HepG2 (cell line): ENCODE data around the gene POLE. TPM values are rescaled to one million over a fixed set of nuclear protein-coding genes. Genes with fewer than 3 reads are reported as not detected.

Source experiments
- ATAC-seq: fragments of 200-7000 bp; cut with Tn5 transposase; 3 replicates; pipeline ENCODE4 v1.9.1; 2020; ENCODE audit warnings: mild to moderate bottlenecking, moderate library complexity
- BruUV-seq: library from RNA; stranded (reverse); fragments of 400-500 nt; replicated peaks from 2 replicates; lab custom pipeline; 2021; lab: Mats Ljungman, UMichigan
- CTCF ChIA-PET: fragments of 300-600 bp; formaldehyde crosslinking; extraction: SDS; loops from one replicate; lab custom pipeline; 2021; ENCODE audit warnings: low total read pairs, inconsistent platforms, low intra/inter-chr PET ratio; lab: Yijun Ruan, JAX
- POLR2A ChIA-PET: fragments of 350-600 bp; sonication (Branson Sonifier 250); formaldehyde crosslinking; loops from one replicate; lab custom pipeline; 2020; ENCODE audit warnings: antibody characterized with exemption, inconsistent platforms; lab: Yijun Ruan, JAX
- DNase-seq: peaks from one replicate; pipeline ENCODE4 v3.0.0-alpha.2; 2015; ENCODE audit warnings: low spot score
- FAIRE-seq: peaks from 3 replicates; lab custom pipeline; 2011; peaks lifted over from hg19 to GRCh38; lab: Jason Lieb, UNC
- H2AFZ ChIP-seq: one replicate; pipeline ENCODE4 v1.6.1; 2011; ENCODE audit warnings: low read length, inconsistent platforms
- H3K27ac ChIP-seq: fragments of 300-600 bp; 3 replicates; pipeline ENCODE4 v1.8.0; 2011; ENCODE audit warnings: mixed run types, mild to moderate bottlenecking, mixed read lengths, low read length, inconsistent platforms; ENCODE audit not compliant: insufficient read depth; ENCODE audit errors: extremely low read length
- H3K27me3 ChIP-seq, 2 experiments: fragments of 200-600 bp in 1 of 2; 2 replicates in 1 of 2; 3 replicates in 1 of 2; pipeline versions ENCODE4 v1.6.0 to v1.8.0; 2011; ENCODE audit warnings: low read length in 2 of 2, mild to moderate bottlenecking in 2 of 2, moderate library complexity in 2 of 2, inconsistent platforms in 1 of 2; ENCODE audit not compliant: insufficient read depth in 2 of 2, control insufficient read depth in 1 of 2
- H3K36me3 ChIP-seq, 2 experiments: fragments of 200-600 bp in 1 of 2; replicated peaks in 1 of 2; 2 replicates in 1 of 2; 3 replicates in 1 of 2; pipeline versions ENCODE4 v1.5.1 to v1.8.0; 2011; ENCODE audit warnings: low read length in 2 of 2, inconsistent platforms in 1 of 2; ENCODE audit not compliant: insufficient read depth in 2 of 2, control insufficient read depth in 1 of 2
- H3K4me1 ChIP-seq: 2 replicates; pipeline ENCODE4 v1.5.1; 2012; ENCODE audit warnings: low read length, inconsistent platforms; ENCODE audit not compliant: insufficient read depth
- H3K4me2 ChIP-seq: 2 replicates; pipeline ENCODE4 v1.6.0; 2011; ENCODE audit warnings: low read depth, low read length, inconsistent platforms
- H3K4me3 ChIP-seq, 3 experiments: fragments of 200-600 bp in 1 of 3; sonication (generic), shearing (Covaris generic) in 1 of 3; replicated peaks in 1 of 3; 2 replicates each; pipeline ENCODE4 v1.5.1; 2011 to 2016; ENCODE audit warnings: low read length in 3 of 3, inconsistent platforms in 2 of 3, low read depth in 2 of 3, mild to moderate bottlenecking in 2 of 3, control low read depth in 1 of 3, mixed read lengths in 1 of 3; ENCODE audit not compliant: insufficient read depth in 1 of 3
- H3K79me2 ChIP-seq: one replicate; pipeline ENCODE4 v1.6.1; 2011; ENCODE audit warnings: low read length, inconsistent platforms; ENCODE audit not compliant: insufficient read depth
- H3K9ac ChIP-seq: 2 replicates; pipeline ENCODE4 v1.6.0; 2011; ENCODE audit warnings: mild to moderate bottlenecking, low read depth, low read length, inconsistent platforms; ENCODE audit not compliant: insufficient read depth
- H3K9me3 ChIP-seq: 2 replicates; pipeline ENCODE4 v1.5.1; 2012; ENCODE audit warnings: mild to moderate bottlenecking, low read length
- H4K20me1 ChIP-seq: 2 replicates; pipeline ENCODE4 v1.6.0; 2011; ENCODE audit warnings: inconsistent platforms, mild to moderate bottlenecking, low read length, moderate library complexity; ENCODE audit not compliant: insufficient read depth
- AHDC1 ChIP-seq: sonication (generic); formaldehyde crosslinking; IDR thresholded peaks from 2 replicates; pipeline ENCODE4 v1.5.1; 2020; ENCODE audit warnings: mild to moderate bottlenecking, missing genetic modification reagents, borderline replicate concordance
- ATAD3A ChIP-seq: sonication (generic); formaldehyde crosslinking; IDR thresholded peaks from 2 replicates; pipeline ENCODE4 v1.4.0; 2020; ENCODE audit warnings: missing genetic modification reagents
- BHLHE40 ChIP-seq: IDR thresholded peaks from 2 replicates; pipeline ENCODE4 v1.6.1; 2011; ENCODE audit warnings: low read length, improper control_type of control experiment
- CREBL2 ChIP-seq: sonication (generic); formaldehyde crosslinking; IDR thresholded peaks from 2 replicates; pipeline ENCODE4 v1.8.1; 2023; ENCODE audit warnings: missing genetic modification reagents, mild to moderate bottlenecking, borderline replicate concordance
- FOXM1 ChIP-seq: sonication (generic); formaldehyde crosslinking; IDR thresholded peaks from 2 replicates; pipeline ENCODE4 v1.5.0; 2020; ENCODE audit warnings: missing genetic modification reagents
- HMG20B ChIP-seq: conservative IDR thresholded peaks from 2 replicates; pipeline ENCODE4 v1.6.1; 2016; ENCODE audit warnings: missing genetic modification reagents, missing compliant biosample characterization
- KAT8 ChIP-seq: IDR thresholded peaks from 2 replicates; pipeline ENCODE4 v1.6.1; 2016; ENCODE audit warnings: missing genetic modification reagents, missing compliant biosample characterization
- KDM5B ChIP-seq: sonication (generic); formaldehyde crosslinking; IDR thresholded peaks from 2 replicates; pipeline ENCODE4 v1.4.0; 2020; ENCODE audit warnings: missing genetic modification reagents, mild to moderate bottlenecking, borderline replicate concordance
- MATR3 ChIP-seq: sonication (generic); formaldehyde crosslinking; IDR thresholded peaks from 2 replicates; pipeline ENCODE4 v1.4.0; 2020; ENCODE audit warnings: missing genetic modification reagents
- SP5 ChIP-seq: IDR thresholded peaks from 2 replicates; pipeline ENCODE4 v1.6.1; 2016; ENCODE audit warnings: low read depth, borderline replicate concordance
- TBX2 ChIP-seq: sonication (generic); formaldehyde crosslinking; IDR thresholded peaks from 2 replicates; pipeline ENCODE4 v1.5.0; 2020; ENCODE audit warnings: missing genetic modification reagents, mild to moderate bottlenecking, borderline replicate concordance
- ZNF230 ChIP-seq: sonication (generic); formaldehyde crosslinking; IDR thresholded peaks from 2 replicates; pipeline ENCODE4 v1.4.0; 2020; ENCODE audit warnings: mild to moderate bottlenecking, missing genetic modification reagents
- ZNF317 ChIP-seq: sonication (generic); formaldehyde crosslinking; IDR thresholded peaks from 2 replicates; pipeline ENCODE4 v1.5.0; 2020; ENCODE audit warnings: mild to moderate bottlenecking, missing genetic modification reagents
- ZNF564 ChIP-seq: sonication (generic); formaldehyde crosslinking; IDR thresholded peaks from 2 replicates; pipeline ENCODE4 v1.8.1; 2023; ENCODE audit warnings: mild to moderate bottlenecking, missing genetic modification reagents
- ZNF761 ChIP-seq: sonication (generic); formaldehyde crosslinking; conservative IDR thresholded peaks from 2 replicates; pipeline ENCODE4 v1.4.0; 2020; ENCODE audit warnings: mild to moderate bottlenecking, missing genetic modification reagents
- WGBS: methylation state at CpG from one replicate; pipeline ENCODE4 v1.1.6; 2017; ENCODE audit warnings: low lambda C conversion rate; 5-methylcytosine and 5-hydroxymethylcytosine counted together
- in situ Hi-C: cut with HindIII; loops from 2 replicates; pipeline ENCODE4 v1.10.0; 2017; ENCODE audit warnings: low pct_unique_long_range_greater_than_20kb; ENCODE audit not compliant: extremely low pct_ligation_motif_present
- intact Hi-C: fragments of 100-400 bp; cut with micrococcal nuclease; formaldehyde crosslinking; loops from one replicate; pipeline ENCODE4 v1.10.0; 2022; ENCODE audit not compliant: unreplicated experiment
- polyA plus RNA-seq, 8 experiments: library from polyadenylated mRNA; depleted of rRNA in 3 of 8; stranded (reverse) in 7 of 8; unstranded in 1 of 8; fragments of >200 nt; fragmentation: Illumina TruSeq in 4 of 8; extraction: Trizol in 4 of 8; gene quantifications; 2 replicates each; pipeline versions ENCODE4 v1.2.1 to v1.2.3, GENCODE V29; 2011 to 2016; ENCODE audit warnings: low read depth in 4 of 8, missing spikeins in 1 of 8, mixed read lengths in 1 of 8; ENCODE audit not compliant: insufficient read depth in 1 of 8
- total RNA-seq, 5 experiments: library from RNA; depleted of rRNA; stranded (reverse); fragments of >200 nt; fragmentation: Illumina TruSeq; extraction: Trizol; gene quantifications; 2 replicates each; pipeline ENCODE4 v1.2.3, GENCODE V29; 2016; ENCODE audit warnings: low read depth in 1 of 5

The POLE gene
- total and polyA plus RNA-seq, 2 of the 13 experiments (the other 11 are each of a cell fraction or from before 2014, with no cell fraction given), result 25.3 to 52.2 TPM

GRCh38 chr12:132610051-132610759, 76.9 kb downstream of the POLE start, which contains the start of gene LRCOL1 (continued):
- TF ChIP-seq ZNF761 (CRISPR knock-in tag) (no peak), AHDC1 (CRISPR knock-in tag) (no peak)
- TF ChIP-seq, all 625 proteins: peak for 0

- CTCF ChIA-PET, result no interaction called here
- Histone ChIP-seq H3K9me3 (peaks cover 8% of the 10 kb centered on the region; the same call in 1 of the 2 replicates), H3K36me3 (no peaks in the 10 kb centered on the region), H3K27me3 (peaks cover 0 to 27% of the 10 kb centered on the region in 2 experiments; a peak in 4 of 5 replicates), H3K4me1 (peaks cover 39% of the 10 kb centered on the region), H3K4me2 (peak overlapping the region; percentile 70), H3K79me2 (no peaks in the 10 kb centered on the region), H3K27ac (peak overlapping the region; percentile 65), H4K20me1 (no peaks in the 10 kb centered on the region), H3K9ac (peak overlapping the region; percentile 34; the same call in 1 of the 2 replicates), H3K4me3 (peak overlapping the region in 1 of 3 experiments; percentile 44; a peak in 2 of 6 replicates), H2AFZ (no peak overlapping the region)
- POLR2A ChIA-PET, result no interaction called here
- ATAC-seq (peak; percentile 91), FAIRE-seq (peak; percentile 93), DNase-seq (peak; percentile 83)
- in situ Hi-C loops (loop anchor here (5.0 kb wide), 1 partner anchor 191 kb away; no protein-coding TSS in a partner anchor), intact Hi-C loops (loop anchor here (1.0 kb wide), 1 partner anchor 14 kb away; no protein-coding TSS in a partner anchor)
- WGBS, result 2% methylated on average over 24 of the region's 25 CpGs
- BruUV-seq, result no TSS peak
- no peak for TF ChIP-seq MATR3 (CRISPR knock-in tag)
- TF ChIP-seq ZNF564 (CRISPR knock-in tag), result 0 out of 2 replicates have a peak, but pooled peaks have one; percentile 37
- TF ChIP-seq BHLHE40, result peak; percentile 68; the same call in 1 of the 2 replicates
- peak; percentile 53; the same call in 1 of the 2 replicates for TF ChIP-seq KDM5B (CRISPR knock-in tag)
- peak; percentile 72; the same call in 1 of the 2 replicates for TF ChIP-seq HMG20B (CRISPR knock-in tag)
- peak; percentile 71 for TF ChIP-seq TBX2 (CRISPR knock-in tag)
- TF ChIP-seq ZNF230 (CRISPR knock-in tag), result 0 out of 2 replicates have a peak, but pooled peaks have one; percentile 77
- no peak for TF ChIP-seq ATAD3A (CRISPR knock-in tag)
- TF ChIP-seq KAT8 (CRISPR knock-in tag), result peak; percentile 31; the same call in 1 of the 2 replicates
- 0 out of 2 replicates have a peak, but pooled peaks have one; percentile 26 for TF ChIP-seq SP5 (CRISPR knock-in tag)
- TF ChIP-seq CREBL2 (CRISPR knock-in tag), result peak; percentile 31; the same call in 1 of the 2 replicates
- TF ChIP-seq FOXM1 (CRISPR knock-in tag), result no peak
- TF ChIP-seq ZNF317 (CRISPR knock-in tag), result peak; percentile 40; the same call in 1 of the 2 replicates
Measured at GRCh38 chr12:132608231-132609171, 78.6 kb downstream of the POLE start.
